Activated CD8-positive, alpha-beta memory T cell treated with anti-CD3 and anti-CD28 coated beads, Interleukin-2, amount 50 U/mL, for 24 hours (primary cell): ENCODE data around the gene ILF3.

Experiments
- DNase-seq: peaks from one replicate; pipeline ENCODE4 v3.0.0-alpha.2; 2020; ENCODE audit errors: extremely low read depth

ILF3 gene

DNA sequence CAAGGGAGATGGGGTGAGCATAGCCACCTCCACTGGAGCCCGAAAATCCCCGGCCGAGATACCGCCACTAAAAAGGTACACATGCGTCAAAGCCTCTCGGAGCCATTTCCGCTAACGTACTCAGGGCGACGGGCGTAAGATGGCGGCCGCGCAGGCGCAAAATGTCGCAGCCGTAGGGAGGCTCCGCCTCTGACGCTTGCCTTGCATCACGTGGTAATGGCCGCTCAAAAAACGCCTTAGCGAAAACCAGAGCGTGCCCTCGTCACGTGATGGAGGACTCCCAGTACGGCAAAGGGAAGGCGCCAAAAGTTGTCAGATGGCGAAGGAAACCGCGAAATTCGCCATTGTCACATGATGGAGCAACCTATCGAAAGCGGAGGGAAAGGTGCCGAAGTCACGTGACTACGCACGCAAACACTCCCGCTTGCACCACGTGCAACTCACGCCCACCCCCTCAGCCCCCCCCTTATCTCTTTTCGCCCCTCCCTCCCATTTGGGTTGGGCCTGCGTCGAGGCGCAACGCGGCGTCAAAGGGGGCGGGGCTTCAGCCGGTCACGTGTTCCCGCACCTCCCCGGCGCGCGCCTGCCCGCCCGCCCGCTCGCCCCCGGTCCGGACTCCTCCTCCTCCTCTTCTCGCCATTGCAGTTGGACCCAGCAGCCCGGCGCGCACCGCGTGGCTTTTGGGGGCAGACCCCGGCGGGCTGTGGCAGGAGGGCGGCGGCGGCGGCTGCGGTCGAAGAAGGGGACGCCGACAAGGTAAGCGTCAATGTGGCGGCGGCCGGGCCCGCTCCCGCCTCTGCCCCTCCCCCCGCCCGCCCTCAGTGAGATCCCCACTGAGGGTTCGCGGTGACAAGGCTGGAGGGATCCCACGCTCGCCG is at the start of gene ILF3:
Gene ILF3 (plus strand): TSS at position 615 of the 878 bp plus-strand sequence. CDS start 16,260 bp downstream, outside the sequence.
- DNase-seq: peak; percentile 100

DNA sequence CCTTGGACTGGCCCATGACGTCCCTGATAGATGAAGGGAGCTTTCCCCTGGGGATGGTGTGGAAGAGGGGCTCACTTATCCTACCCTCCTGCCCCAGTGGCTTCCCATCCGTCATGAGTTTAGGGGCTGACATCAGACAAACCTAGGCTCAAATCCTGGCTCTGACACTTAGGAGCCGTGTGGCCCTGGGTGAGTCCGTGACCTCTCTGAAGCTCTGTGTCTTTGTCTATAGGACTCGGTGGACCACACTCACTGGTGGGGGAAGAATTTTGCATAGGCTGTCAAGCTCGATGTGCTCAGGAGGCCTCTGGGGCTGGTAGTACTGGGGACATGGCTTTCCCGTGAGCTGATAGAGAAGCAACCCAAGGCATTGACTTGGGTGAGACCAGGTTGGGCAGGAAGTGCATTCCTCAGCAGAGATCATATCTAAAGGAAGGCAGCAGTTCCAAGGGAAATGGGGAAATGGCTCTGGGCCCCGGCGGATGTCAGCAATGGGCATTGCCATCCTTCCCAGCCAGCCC is 49.6 kb upstream of the ILF3 start:
- no peak for DNase-seq

- no peak for DNase-seq
These were observed 42.2 kb upstream of the ILF3 start for GRCh38 chr19:10611907-10612306.

DNA sequence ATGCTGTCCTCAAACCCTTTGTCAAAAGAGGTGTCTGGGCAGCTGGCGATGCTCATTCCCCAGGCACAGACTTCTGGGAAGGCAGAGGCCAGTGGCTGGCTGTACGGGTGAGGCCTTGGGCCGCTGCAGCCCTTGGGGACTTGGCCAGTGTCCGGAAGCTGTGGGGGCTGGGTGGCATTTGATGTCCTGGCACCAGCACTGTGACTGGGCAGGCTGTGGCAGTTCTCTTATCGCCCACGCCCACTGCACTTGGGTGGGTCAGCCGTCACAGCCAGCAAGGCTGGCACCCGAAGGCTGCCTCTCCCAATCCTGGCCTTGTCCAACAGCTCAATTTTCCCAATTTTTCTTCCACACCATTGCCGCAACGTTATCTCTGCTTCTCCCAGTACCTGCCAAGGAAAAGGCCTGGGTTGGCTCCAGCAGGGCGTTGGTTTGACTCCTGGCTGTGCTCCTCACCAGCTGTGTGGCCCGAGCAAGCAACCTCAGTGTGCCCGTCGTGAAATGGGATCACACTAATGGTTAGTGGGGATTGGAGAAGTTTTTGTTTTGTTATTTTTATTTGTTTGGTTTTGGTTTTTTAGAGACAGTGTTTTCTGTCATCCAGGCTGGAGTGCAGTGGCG is 41.5 kb upstream of the ILF3 start:
- no peak for DNase-seq

- DNase-seq: no peak
These were observed 38.6 kb upstream of the ILF3 start for GRCh38 chr19:10615429-10616023.

DNA sequence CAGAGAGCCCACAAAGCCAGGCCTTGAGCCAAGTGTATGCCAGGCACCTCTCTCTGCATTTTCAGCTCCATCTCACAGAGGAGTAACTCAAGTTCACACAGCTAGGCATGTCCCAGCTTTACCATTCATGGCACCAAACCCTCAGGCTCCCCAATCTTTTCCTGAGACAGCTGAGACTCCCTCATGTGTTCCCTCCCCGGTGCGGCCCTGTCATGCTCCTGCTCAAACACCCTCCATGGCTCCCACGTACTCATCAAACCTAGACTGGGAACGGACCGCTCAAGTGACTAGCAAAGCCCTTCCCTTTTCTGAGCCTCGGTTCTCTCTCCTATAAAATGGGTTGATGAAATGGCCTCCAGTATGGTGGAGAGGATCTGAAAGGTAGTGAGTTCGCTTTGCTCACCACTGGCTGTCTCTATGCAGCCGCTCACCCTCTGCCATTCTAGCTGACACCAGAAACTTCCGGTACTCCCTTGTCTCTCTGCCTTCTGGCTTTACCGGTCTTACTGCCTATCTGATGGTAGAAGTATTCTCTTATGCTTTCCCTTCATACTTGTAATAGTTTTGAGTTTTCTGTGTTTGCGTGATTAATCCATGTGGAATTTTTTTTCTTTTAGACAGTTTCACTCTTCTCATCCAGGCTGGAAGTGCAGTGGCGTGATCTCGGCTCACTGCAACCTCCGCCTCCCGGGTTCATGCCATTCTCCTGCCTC is 36.6 kb upstream of the ILF3 start:
- no peak for DNase-seq

DNA sequence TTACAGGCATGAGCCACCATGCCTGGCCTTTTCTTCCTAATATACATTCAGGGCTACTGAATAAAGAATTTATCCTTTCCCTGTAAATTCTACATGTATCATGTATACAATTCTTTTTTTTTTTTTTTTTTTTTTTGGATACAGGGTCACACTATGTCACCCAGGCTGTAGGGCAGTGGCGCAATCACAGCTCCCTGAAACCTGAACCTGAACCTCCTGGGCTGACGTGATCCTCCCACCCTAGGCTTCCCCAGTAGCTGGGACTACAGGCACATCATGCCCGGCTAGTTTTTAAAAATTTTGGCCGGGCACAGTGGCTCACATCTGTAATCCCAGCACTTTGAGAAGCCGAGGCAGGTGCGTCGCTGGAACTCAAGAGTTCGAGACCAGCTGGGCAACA is 35.3 kb upstream of the ILF3 start:
- no peak for DNase-seq

- DNase-seq: no peak
These were observed 33.4 kb upstream of the ILF3 start for GRCh38 chr19:10620786-10621185.

- DNase-seq: no peak
These were observed 32.2 kb upstream of the ILF3 start for GRCh38 chr19:10621966-10622365.

DNA sequence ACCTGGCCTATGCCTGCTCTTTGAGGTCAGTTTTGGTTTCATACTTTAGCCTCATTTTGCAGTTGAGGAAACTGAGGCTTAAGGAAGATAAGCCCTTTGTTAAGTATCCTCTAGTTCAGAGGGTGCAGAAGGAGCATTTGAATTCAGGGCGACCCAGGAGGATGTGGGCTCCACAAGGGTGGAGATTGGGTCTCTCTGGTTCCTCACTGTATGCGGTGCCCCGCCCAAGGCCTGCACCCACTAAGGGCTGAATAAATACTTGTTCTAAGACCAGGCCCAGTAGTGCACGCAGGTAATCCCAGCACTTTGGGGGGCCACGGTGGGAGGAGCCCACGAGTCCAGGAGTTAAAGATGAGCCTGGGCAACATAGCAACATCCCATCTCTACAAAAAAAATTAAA is 29.6 kb upstream of the ILF3 start:
- DNase-seq: no peak

DNA sequence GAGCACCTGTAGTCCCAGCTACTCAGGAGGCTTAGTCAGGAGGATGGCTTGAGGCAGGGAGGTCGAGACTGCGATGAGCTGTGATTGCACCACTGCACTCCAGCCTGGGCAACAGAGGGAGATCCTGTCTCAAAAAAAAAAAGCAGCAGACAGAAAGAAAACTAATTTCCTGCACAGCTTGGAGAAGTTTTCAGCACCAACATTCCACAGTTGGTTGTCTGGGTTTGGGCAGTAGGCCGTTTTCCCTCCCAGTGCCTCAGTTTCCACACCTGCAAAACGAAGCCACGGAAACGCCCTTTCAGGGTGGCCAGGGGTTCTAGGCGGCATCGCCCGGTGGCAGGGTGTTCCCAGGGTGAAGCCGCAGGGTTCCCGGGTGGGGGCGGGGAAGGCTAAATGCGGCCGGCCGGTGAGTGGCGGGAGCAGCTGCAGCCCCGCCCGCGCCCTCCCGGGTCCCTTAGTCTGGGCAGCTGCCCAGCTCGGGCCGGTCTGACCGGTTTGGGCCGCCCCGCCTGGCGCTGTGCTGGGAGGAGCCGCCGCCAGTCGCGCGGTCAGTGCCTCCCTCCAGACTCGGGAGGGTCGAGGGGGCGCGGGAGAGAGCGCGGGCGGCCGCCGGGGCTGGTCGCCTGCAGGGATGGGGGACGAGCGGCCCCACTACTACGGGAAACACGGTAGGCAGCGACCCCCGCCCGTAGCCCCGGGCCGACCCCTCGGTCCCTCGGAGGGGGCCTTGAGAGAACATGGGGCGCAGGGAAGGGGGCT is 29.0 kb upstream of the ILF3 start, which contains the start of gene SLC44A2:
Gene SLC44A2 (plus strand): TSS at position 551 of the 759 bp plus-strand sequence. CDS start 81 bp downstream, at position 632.
- DNase-seq: no peak

- DNase-seq: no peak
These were observed 28.4 kb upstream of the ILF3 start for GRCh38 chr19:10625762-10626138.

DNA sequence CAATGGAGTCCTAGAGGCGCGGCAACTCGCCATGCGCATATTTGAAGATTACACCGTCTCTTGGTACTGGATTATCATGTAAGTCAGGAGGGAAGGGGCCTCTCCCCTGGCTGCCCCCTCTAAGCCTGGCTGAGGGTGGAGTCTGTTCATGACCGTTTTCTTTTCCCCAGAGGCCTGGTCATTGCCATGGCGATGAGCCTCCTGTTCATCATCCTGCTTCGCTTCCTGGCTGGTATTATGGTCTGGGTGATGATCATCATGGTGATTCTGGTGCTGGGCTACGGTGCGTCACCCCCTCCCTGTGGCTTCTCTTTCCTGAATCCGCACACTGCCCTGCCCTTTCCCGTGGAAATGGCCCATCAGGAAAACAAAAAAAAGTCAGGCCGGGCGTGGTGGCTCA is 22.3 kb upstream of the ILF3 start:
- DNase-seq: no peak

DNA sequence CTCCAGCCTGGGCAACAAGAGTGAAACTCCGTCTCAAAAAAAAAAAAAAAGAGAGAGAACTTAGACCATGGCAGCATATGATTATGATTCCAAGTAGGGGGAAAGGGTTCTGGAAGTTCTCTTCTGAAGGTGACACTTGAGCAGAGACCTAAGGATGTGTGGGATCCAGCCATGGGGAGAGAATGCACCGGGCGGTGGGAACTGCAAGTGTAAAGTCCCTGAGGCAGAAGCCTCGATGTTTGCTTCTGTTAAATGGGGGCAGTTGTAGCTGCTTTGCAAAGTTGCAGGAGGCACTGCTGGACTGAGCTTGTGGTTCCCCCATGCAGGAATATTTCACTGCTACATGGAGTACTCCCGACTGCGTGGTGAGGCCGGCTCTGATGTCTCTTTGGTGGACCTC is 19.7 kb upstream of the ILF3 start:
- DNase-seq: no peak

- DNase-seq: no peak
These were observed 19.2 kb upstream of the ILF3 start for GRCh38 chr19:10634963-10635362.

GRCh38 chr19:10636304-10636972 is 17.7 kb upstream of the ILF3 start:
- DNase-seq: no peak

DNA sequence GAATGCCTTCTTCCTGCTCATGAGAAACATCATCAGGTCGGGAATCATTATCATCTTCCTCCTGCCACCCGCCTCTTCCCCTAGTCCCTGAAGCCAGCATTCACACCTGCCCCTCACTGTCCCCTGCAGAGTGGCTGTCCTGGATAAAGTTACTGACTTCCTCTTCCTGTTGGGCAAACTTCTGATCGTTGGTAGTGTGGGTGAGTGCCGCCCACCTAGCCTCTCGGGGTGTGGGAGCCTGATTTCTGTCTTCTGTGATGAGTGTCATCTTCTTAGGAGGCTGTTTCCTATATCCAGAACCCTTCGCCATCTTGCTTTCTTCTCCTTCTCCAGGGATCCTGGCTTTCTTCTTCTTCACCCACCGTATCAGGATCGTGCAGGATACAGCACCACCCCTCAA is 16.3 kb upstream of the ILF3 start:
- DNase-seq: no peak

DNA sequence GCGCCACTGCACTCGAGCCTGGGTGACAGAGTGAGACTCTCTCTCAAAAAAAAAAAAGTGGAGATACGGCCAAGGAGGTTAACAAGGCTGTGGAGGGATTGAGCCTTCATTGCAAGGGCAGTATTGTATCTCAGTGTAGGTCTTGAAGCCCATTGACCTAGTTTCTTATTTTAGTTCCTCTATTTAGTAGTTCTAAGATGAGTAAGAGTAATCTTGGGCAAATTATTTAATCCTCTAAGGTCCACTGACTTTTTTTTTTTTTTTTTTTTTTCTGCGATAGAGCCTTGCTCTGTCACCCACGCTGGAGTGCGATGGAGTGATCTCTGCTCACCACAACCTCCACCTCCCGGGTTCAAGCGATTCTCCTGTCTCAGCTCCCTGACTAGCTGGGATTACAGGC is 14.3 kb upstream of the ILF3 start:
- DNase-seq: no peak

- no peak for DNase-seq
These were observed 13.8 kb upstream of the ILF3 start for GRCh38 chr19:10640361-10640760.

- DNase-seq: no peak
These were observed 12.9 kb upstream of the ILF3 start for GRCh38 chr19:10641248-10641647.
